Suprapubic skin (tissue), 4 donors: ENCODE results near the gene CYB561D1. TPM values are rescaled to one million over a fixed set of nuclear protein-coding genes. Genes with fewer than 3 reads are reported as not detected.
A peak's percentile ranks its signal among the peaks of the same experiment; 100 is the strongest.

Experiments
- DNase-seq, 2 donors: peaks; one replicate each; pipeline ENCODE4 v3.0.0-alpha.2; 2019; ENCODE audit warnings: low spot score in 2 of 2
- H3K27ac ChIP-seq: fragments of 200-600 bp; sonication (generic); one replicate; pipeline ENCODE4 v1.5.1; 2019
- H3K27me3 ChIP-seq: fragments of 200-600 bp; sonication (generic); one replicate; pipeline ENCODE4 v1.5.1; 2019
- H3K36me3 ChIP-seq: fragments of 200-600 bp; sonication (generic); one replicate; pipeline ENCODE4 v1.5.1; 2019
- H3K4me1 ChIP-seq: fragments of 200-600 bp; sonication (generic); one replicate; pipeline ENCODE4 v1.5.1; 2019
- H3K4me3 ChIP-seq: fragments of 200-600 bp; sonication (generic); one replicate; pipeline ENCODE4 v1.5.1; 2019; ENCODE audit warnings: mild to moderate bottlenecking
- H3K9me3 ChIP-seq: fragments of 200-600 bp; sonication (generic); one replicate; pipeline ENCODE4 v1.5.1; 2019
- EP300 ChIP-seq: sonication (generic); formaldehyde crosslinking; IDR thresholded peaks from one replicate; pipeline ENCODE4 v1.6.1; 2017; ENCODE audit warnings: antibody characterized with exemption
- POLR2A ChIP-seq, 2 donors: fragments of 450-650 bp; IDR thresholded peaks; one replicate each; pipeline ENCODE4 v1.6.1; 2017; ENCODE audit warnings: antibody characterized with exemption in 2 of 2, mild to moderate bottlenecking in 2 of 2, moderate library complexity in 2 of 2
- POLR2AphosphoS5 ChIP-seq, 3 donors: sonication (generic); formaldehyde crosslinking; IDR thresholded peaks; one replicate each; pipeline ENCODE4 v1.6.1; 2017; ENCODE audit warnings: antibody characterized with exemption in 3 of 3
- WGBS: methylation state at CpG from one replicate; pipeline ENCODE4 v1.1.5; 2018; 5-methylcytosine and 5-hydroxymethylcytosine counted together
- total RNA-seq, 4 donors: library from RNA; depleted of rRNA; stranded (reverse); fragments of >200 nt; gene quantifications; one replicate each; pipeline ENCODE4 v1.1.0, GENCODE V29; 2016
- TF ChIP-seq, protein P1 (sequence below), 2 donors: fragments of 200-600 bp in 1 of 2; fragments of 450-650 bp in 1 of 2; sonication (generic) in 1 of 2; IDR thresholded peaks; one replicate each; pipeline ENCODE4 v1.5.1; 2016 to 2019; ENCODE audit warnings: antibody characterized with exemption in 2 of 2, mild to moderate bottlenecking in 1 of 2, moderate library complexity in 1 of 2

CYB561D1 gene
- total RNA-seq, 4 donors from 2014 or later, result 12.3 to 27.4 (median 24.7) TPM

- H3K9me3 ChIP-seq, result no peaks in the 10 kb centered on the region
- H3K27ac ChIP-seq, result no peak overlapping the region
- TF ChIP-seq, protein P1, sequence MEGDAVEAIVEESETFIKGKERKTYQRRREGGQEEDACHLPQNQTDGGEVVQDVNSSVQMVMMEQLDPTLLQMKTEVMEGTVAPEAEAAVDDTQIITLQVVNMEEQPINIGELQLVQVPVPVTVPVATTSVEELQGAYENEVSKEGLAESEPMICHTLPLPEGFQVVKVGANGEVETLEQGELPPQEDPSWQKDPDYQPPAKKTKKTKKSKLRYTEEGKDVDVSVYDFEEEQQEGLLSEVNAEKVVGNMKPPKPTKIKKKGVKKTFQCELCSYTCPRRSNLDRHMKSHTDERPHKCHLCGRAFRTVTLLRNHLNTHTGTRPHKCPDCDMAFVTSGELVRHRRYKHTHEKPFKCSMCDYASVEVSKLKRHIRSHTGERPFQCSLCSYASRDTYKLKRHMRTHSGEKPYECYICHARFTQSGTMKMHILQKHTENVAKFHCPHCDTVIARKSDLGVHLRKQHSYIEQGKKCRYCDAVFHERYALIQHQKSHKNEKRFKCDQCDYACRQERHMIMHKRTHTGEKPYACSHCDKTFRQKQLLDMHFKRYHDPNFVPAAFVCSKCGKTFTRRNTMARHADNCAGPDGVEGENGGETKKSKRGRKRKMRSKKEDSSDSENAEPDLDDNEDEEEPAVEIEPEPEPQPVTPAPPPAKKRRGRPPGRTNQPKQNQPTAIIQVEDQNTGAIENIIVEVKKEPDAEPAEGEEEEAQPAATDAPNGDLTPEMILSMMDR (IDR thresholded peaks at IDR 0.05), result no peak
- TF ChIP-seq POLR2AphosphoS5 (IDR thresholded peaks at IDR 0.05) (no peak), POLR2A (IDR thresholded peaks at IDR 0.05) (no peak), EP300 (no peak)
- 11% methylated on average over 23 of the region's 29 CpGs for WGBS
- peak in 1 of 2 donors; percentile 80 for DNase-seq
- H3K4me3 ChIP-seq, result peak overlapping the region; percentile 77
- peaks cover under 1% of the 10 kb centered on the region for H3K27me3 ChIP-seq
- H3K4me1 ChIP-seq, result peaks cover 23% of the 10 kb centered on the region
- peaks cover 6% of the 10 kb centered on the region for H3K36me3 ChIP-seq
Measured at GRCh38 chr1:109482791-109483671, 10.9 kb upstream of the CYB561D1 start.

GRCh38 chr1:109483672-109484518 is 10.0 kb upstream of the CYB561D1 start, which contains the start of gene ATXN7L2:
ATXN7L2 (plus strand) TSS chr1:109483905; CDS start chr1:109483954, 49 bp downstream.
- Histone ChIP-seq H3K27ac (peak within 1 kb of the TSS; percentile 97), H3K9me3 (no peaks in the 10 kb centered on the region), H3K27me3 (no peaks in the 10 kb centered on the region), H3K4me1 (peaks cover 23% of the 10 kb centered on the region), H3K4me3 (peak within 1 kb of the TSS; percentile 77), H3K36me3 (peaks cover 14% of the 10 kb centered on the region)
- WGBS, result under 1% methylated on average over 41 of the region's 73 CpGs
- DNase-seq, result peak; percentile 92 to 94
- TF ChIP-seq, protein P1 (IDR thresholded peaks at IDR 0.05), result no peak
- TF ChIP-seq POLR2AphosphoS5 (IDR thresholded peaks at IDR 0.05), result peak in 1 of 3 donors; percentile 42
- no peak for TF ChIP-seq EP300
- peak in 1 of 2 donors; percentile 26 for TF ChIP-seq POLR2A (IDR thresholded peaks at IDR 0.05)

DNA sequence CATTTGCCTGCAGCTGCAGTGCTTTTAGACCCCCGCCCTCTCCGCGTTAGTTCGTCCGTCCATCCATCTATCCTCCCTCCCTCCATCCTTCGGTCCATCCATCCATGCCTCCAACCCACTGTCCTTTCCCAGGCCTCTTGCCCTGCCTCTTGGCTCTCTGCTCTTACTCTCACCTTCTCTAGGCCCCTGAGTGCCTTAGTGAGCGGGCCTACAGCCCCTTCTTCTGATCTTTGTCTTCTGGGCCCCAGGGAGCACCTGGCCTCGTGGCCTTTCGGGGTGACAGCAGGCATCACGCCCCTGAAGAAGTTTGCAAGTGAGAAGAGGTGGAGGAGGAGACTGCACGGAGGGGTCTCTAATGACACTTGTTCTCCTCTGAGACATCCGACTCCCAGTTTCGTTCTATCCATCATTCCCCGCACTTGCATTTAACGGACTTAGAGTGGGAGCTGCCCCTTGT is 9.3 kb upstream of the CYB561D1 start:
- TF ChIP-seq, protein P1 (IDR thresholded peaks at IDR 0.05), result no peak
- no peak for TF ChIP-seq POLR2AphosphoS5 (IDR thresholded peaks at IDR 0.05)
- TF ChIP-seq EP300, result no peak
- no peak for TF ChIP-seq POLR2A (IDR thresholded peaks at IDR 0.05)
- H3K36me3 ChIP-seq, result peaks cover 19% of the 10 kb centered on the region
- H3K4me1 ChIP-seq, result peaks cover 23% of the 10 kb centered on the region
- peak overlapping the region; percentile 77 for H3K4me3 ChIP-seq
- no peak for DNase-seq
- H3K9me3 ChIP-seq, result no peaks in the 10 kb centered on the region
- H3K27me3 ChIP-seq, result no peaks in the 10 kb centered on the region
- H3K27ac ChIP-seq, result no peak overlapping the region
- 27% methylated on average over 15 of the region's 15 CpGs for WGBS

DNA sequence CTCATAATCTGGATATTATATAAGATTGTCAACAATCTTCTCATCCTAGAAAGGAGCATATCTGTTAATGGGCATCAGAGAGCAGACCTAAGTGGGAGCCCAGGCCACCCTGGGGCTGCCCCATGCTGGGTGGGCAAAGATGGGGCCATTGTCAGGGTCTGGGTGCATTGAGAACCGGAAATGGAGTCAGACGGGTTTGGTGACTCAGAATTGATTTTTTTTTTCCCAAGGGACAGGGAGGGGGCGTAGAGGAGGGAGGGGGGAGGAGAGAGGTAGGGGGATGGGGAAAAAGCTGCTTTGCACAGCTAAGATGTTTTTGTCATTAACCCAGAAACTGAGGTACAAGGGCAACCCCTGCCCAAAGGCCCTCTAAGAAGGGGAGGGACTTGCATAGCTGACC is 8.9 kb upstream of the CYB561D1 start:
- peak overlapping the region; percentile 77 for H3K4me3 ChIP-seq
- no peak for TF ChIP-seq POLR2A (IDR thresholded peaks at IDR 0.05)
- TF ChIP-seq, protein P1 (IDR thresholded peaks at IDR 0.05), result no peak
- TF ChIP-seq POLR2AphosphoS5 (IDR thresholded peaks at IDR 0.05), result no peak
- no peak for TF ChIP-seq EP300

More for the DNA sequence above, 8.9 kb upstream of the CYB561D1 start:
- DNase-seq, result no peak
- Histone ChIP-seq H3K36me3 (peaks cover 24% of the 10 kb centered on the region), H3K27ac (no peak overlapping the region), H3K4me1 (peaks cover 23% of the 10 kb centered on the region), H3K9me3 (no peaks in the 10 kb centered on the region), H3K27me3 (no peaks in the 10 kb centered on the region)
- 22% methylated on average over 3 of the region's 3 CpGs for WGBS
